Activated CD4-positive, alpha-beta T cell treated with anti-CD3 and anti-CD28 coated beads for 36 hours (primary cell): Measurements from ENCODE around the gene RENBP. TPM values are rescaled to one million over a fixed set of nuclear protein-coding genes. Genes with fewer than 3 reads are reported as not detected.

Experiments
- ATAC-seq: fragments of 200-7000 bp; cut with Tn5 transposase; one replicate; pipeline ENCODE4 v1.10.0; 2021; ENCODE audit warnings: mild to moderate bottlenecking, moderate library complexity
- CTCF ChIA-PET: fragments of 350-600 bp; sonication (Branson Sonifier 250); formaldehyde crosslinking; loops from one replicate; lab custom pipeline; 2021; ENCODE audit warnings: antibody characterized with exemption; lab: Charles Lee
- POLR2A ChIA-PET: fragments of 350-600 bp; sonication (Branson Sonifier 250); formaldehyde crosslinking; loops from one replicate; lab custom pipeline; 2021; ENCODE audit warnings: antibody characterized with exemption, inconsistent platforms; lab: Charles Lee
- DNase-seq: peaks from one replicate; pipeline ENCODE4 v3.0.0-alpha.2; 2020
- H3K27ac Mint-ChIP-seq: one replicate; pipeline ENCODE4 v1.8.0; 2021; ENCODE audit warnings: mixed read lengths
- H3K27me3 Mint-ChIP-seq: one replicate; pipeline ENCODE4 v1.8.0; 2021; ENCODE audit warnings: mixed read lengths
- H3K36me3 Mint-ChIP-seq: one replicate; pipeline ENCODE4 v1.8.0; 2021; ENCODE audit warnings: low read depth, mixed read lengths
- H3K4me1 Mint-ChIP-seq: one replicate; pipeline ENCODE4 v1.8.0; 2021; ENCODE audit warnings: mixed read lengths
- H3K4me3 Mint-ChIP-seq: one replicate; pipeline ENCODE4 v1.8.0; 2021; ENCODE audit warnings: mild to moderate bottlenecking, moderate library complexity, mixed read lengths
- H3K9me3 Mint-ChIP-seq: one replicate; pipeline ENCODE4 v1.8.0; 2021; ENCODE audit warnings: low read depth, mixed read lengths
- intact Hi-C, 2 experiments: fragments of 100-400 bp; cut with DNase I in 1 of 2; cut with micrococcal nuclease in 1 of 2; formaldehyde crosslinking; loops; one replicate each; pipeline versions ENCODE4 v1.14.2 to v1.15.1; 2022 to 2024; cut with DNase I, micrococcal nuclease
- total RNA-seq, 2 experiments: library from RNA; stranded (reverse); gene quantifications; one replicate each; pipeline ENCODE4 v1.2.3, GENCODE V29; 2021

The RENBP gene
- total RNA-seq, 2 experiments from 2014 or later = 6.0 to 8.1 TPM

- Mint-ChIP-seq H3K36me3 (peaks cover 19% of the 10 kb centered on the region), H3K4me1 (peaks cover 15% of the 10 kb centered on the region), H3K4me3 (no peak overlapping the region), H3K9me3 (no peaks in the 10 kb centered on the region), H3K27ac (no peak overlapping the region), H3K27me3 (no peaks in the 10 kb centered on the region)
- CTCF ChIA-PET = interaction anchor here (0.7 to 2.4 kb wide), 7 partner anchors 10 to 26 kb away, joined by 3 to 19 read pairs (median 8); partner anchors contain the start of gene NAA10
- POLR2A ChIA-PET = interaction anchor here (1.3 kb wide), 1 partner anchor 15 kb away, joined by 3 read pairs; no protein-coding TSS in a partner anchor
- intact Hi-C loops = loop anchor here in 1 of 2 experiments (5.0 kb wide), 1 partner anchor 184 kb away; the partner anchor contains the start of gene PLXNB3
- no peak for ATAC-seq
- DNase-seq = no peak
These were observed 1.8 kb upstream of the RENBP start for GRCh38 chrX:153945956-153946943.

- Mint-ChIP-seq H3K27me3 (no peaks in the 10 kb centered on the region), H3K9me3 (no peaks in the 10 kb centered on the region), H3K4me3 (peak overlapping the region; percentile 75), H3K4me1 (peaks cover 19% of the 10 kb centered on the region), H3K36me3 (peaks cover 8% of the 10 kb centered on the region), H3K27ac (no peak overlapping the region)
- CTCF ChIA-PET = interaction anchor here (0.6 to 1.9 kb wide), 3 partner anchors 16 to 657 kb away, joined by 3 to 12 read pairs (median 3); no protein-coding TSS in a partner anchor
- ATAC-seq (no peak), DNase-seq (no peak)
- POLR2A ChIA-PET = no interaction called here
- intact Hi-C loops = loop anchor here in 1 of 2 experiments (5.0 kb wide), 1 partner anchor 182 kb away; the partner anchor contains the start of gene PLXNB3
These were observed 332 bp upstream of the RENBP start for GRCh38 chrX:153944800-153945150.

- Mint-ChIP-seq H3K27ac (peak overlapping the region; percentile 82), H3K4me3 (peak overlapping the region; percentile 64), H3K4me1 (peaks cover 12% of the 10 kb centered on the region), H3K9me3 (no peaks in the 10 kb centered on the region), H3K36me3 (no peaks in the 10 kb centered on the region), H3K27me3 (no peaks in the 10 kb centered on the region)
- CTCF ChIA-PET = interaction anchor here (2.3 kb wide), 1 partner anchor 8 kb away, joined by 12 read pairs; no protein-coding TSS in a partner anchor
- POLR2A ChIA-PET = no interaction called here
- DNase-seq (no peak), ATAC-seq (no peak)
- intact Hi-C loops = no loop called here
These were observed 2.8 kb downstream of the RENBP start for GRCh38 chrX:153941336-153942252.

GRCh38 chrX:153939573-153939972, 4.9 kb downstream of the RENBP start:
- H3K27ac Mint-ChIP-seq = no peak overlapping the region
- H3K4me3 Mint-ChIP-seq = peak overlapping the region; percentile 36
- ATAC-seq (no peak), DNase-seq (no peak)
- intact Hi-C loops = no loop called here
- CTCF ChIA-PET = interaction anchor here (0.6 to 2.3 kb wide), 3 partner anchors 10 to 176 kb away, joined by 3 to 12 read pairs (median 3); no protein-coding TSS in a partner anchor
- H3K9me3 Mint-ChIP-seq = no peaks in the 10 kb centered on the region
- POLR2A ChIA-PET = no interaction called here
- H3K36me3 Mint-ChIP-seq = no peaks in the 10 kb centered on the region
- H3K27me3 Mint-ChIP-seq = no peaks in the 10 kb centered on the region
- H3K4me1 Mint-ChIP-seq = peaks cover 12% of the 10 kb centered on the region

GRCh38 chrX:153938226-153938786, 6.1 kb downstream of the RENBP start:
- ATAC-seq = no peak
- CTCF ChIA-PET = interaction anchor here (0.6 to 1.5 kb wide), 2 partner anchors 8 to 199 kb away, joined by 3 to 8 read pairs; no protein-coding TSS in a partner anchor
- intact Hi-C loops = no loop called here
- H3K9me3 Mint-ChIP-seq = no peaks in the 10 kb centered on the region
- no peak overlapping the region for H3K4me3 Mint-ChIP-seq
- no peaks in the 10 kb centered on the region for H3K36me3 Mint-ChIP-seq
- no peaks in the 10 kb centered on the region for H3K27me3 Mint-ChIP-seq
- DNase-seq = no peak
- H3K4me1 Mint-ChIP-seq = peaks cover 14% of the 10 kb centered on the region
- POLR2A ChIA-PET = interaction anchor here (0.6 kb wide), 1 partner anchor 139 kb away, joined by 5 read pairs; no protein-coding TSS in a partner anchor
- no peak overlapping the region for H3K27ac Mint-ChIP-seq

GRCh38 chrX:153937056-153937455, 7.4 kb downstream of the RENBP start:
- ChIA-PET POLR2A (interaction anchor here (0.7 kb wide), 1 partner anchor 14 kb away, joined by 4 read pairs; no protein-coding TSS in a partner anchor), CTCF (no interaction called here)
- intact Hi-C loops = no loop called here

GRCh38 chrX:153935326-153935851, 9.1 kb downstream of the RENBP start:
- POLR2A ChIA-PET = interaction anchor here (1.2 kb wide), 1 partner anchor 9 kb away, joined by 5 read pairs; no protein-coding TSS in a partner anchor
- CTCF ChIA-PET = interaction anchor here (1.1 to 2.5 kb wide), 4 partner anchors 10 to 54 kb away, joined by 4 to 8 read pairs (median 6); partner anchors contain the start of gene ARHGAP4
- intact Hi-C loops = loop anchor here in 1 of 2 experiments (1.0 kb wide), 1 partner anchor 12 kb away; no protein-coding TSS in a partner anchor
- H3K9me3 Mint-ChIP-seq = no peaks in the 10 kb centered on the region
- ATAC-seq (no peak), DNase-seq (no peak)
- H3K27me3 Mint-ChIP-seq = no peaks in the 10 kb centered on the region
- H3K4me3 Mint-ChIP-seq = peak overlapping the region; percentile 68
- peaks cover 5% of the 10 kb centered on the region for H3K36me3 Mint-ChIP-seq
- peak overlapping the region; percentile 42 for H3K27ac Mint-ChIP-seq
- H3K4me1 Mint-ChIP-seq = peaks cover 21% of the 10 kb centered on the region

More at GRCh38 chrX:153937056-153937455, 7.4 kb downstream of the RENBP start:
- no peaks in the 10 kb centered on the region for H3K27me3 Mint-ChIP-seq
- DNase-seq (no peak), ATAC-seq (no peak)
- H3K4me1 Mint-ChIP-seq = peaks cover 16% of the 10 kb centered on the region
- H3K9me3 Mint-ChIP-seq = no peaks in the 10 kb centered on the region
- H3K4me3 Mint-ChIP-seq = no peak overlapping the region
- H3K36me3 Mint-ChIP-seq = no peaks in the 10 kb centered on the region
- H3K27ac Mint-ChIP-seq = no peak overlapping the region

- CTCF ChIA-PET = interaction anchor here (0.9 to 2.5 kb wide), 4 partner anchors 9 to 55 kb away, joined by 3 to 8 read pairs (median 6); partner anchors contain the start of gene ARHGAP4
These were observed 9.6 kb downstream of the RENBP start, which contains the start of gene NAA10 for GRCh38 chrX:153934762-153935325. Gene NAA10, minus strand, starts transcription at chrX:153935037. Its CDS starts 133 bp downstream, at chrX:153934904.

GRCh38 chrX:153934148-153934761, 10.2 kb downstream of the RENBP start:
- H3K9me3 Mint-ChIP-seq = no peaks in the 10 kb centered on the region
- H3K4me3 Mint-ChIP-seq = peak overlapping the region; percentile 81
- H3K27me3 Mint-ChIP-seq = no peaks in the 10 kb centered on the region
- ATAC-seq (no peak), DNase-seq (no peak)
- peaks cover 21% of the 10 kb centered on the region for H3K4me1 Mint-ChIP-seq
- ChIA-PET POLR2A (interaction anchor here (0.6 to 1.2 kb wide), 2 partner anchors 8 to 141 kb away, joined by 3 to 5 read pairs; no protein-coding TSS in a partner anchor), CTCF (interaction anchor here (0.9 to 2.5 kb wide), 5 partner anchors 9 to 55 kb away, joined by 3 to 8 read pairs (median 5); partner anchors contain the start of gene ARHGAP4)
- peaks cover 5% of the 10 kb centered on the region for H3K36me3 Mint-ChIP-seq
- intact Hi-C loops = no loop called here
- H3K27ac Mint-ChIP-seq = peak overlapping the region; percentile 51

More at GRCh38 chrX:153934762-153935325, 9.6 kb downstream of the RENBP start, which contains the start of gene NAA10:
- ATAC-seq = peak; percentile 85
- intact Hi-C loops = loop anchor here in 1 of 2 experiments (1.0 kb wide), 1 partner anchor 12 kb away; no protein-coding TSS in a partner anchor
- Mint-ChIP-seq H3K4me3 (peak within 1 kb of the TSS; percentile 81), H3K27me3 (no peaks in the 10 kb centered on the region), H3K27ac (peak within 1 kb of the TSS; percentile 51), H3K4me1 (peaks cover 19% of the 10 kb centered on the region), H3K9me3 (no peaks in the 10 kb centered on the region), H3K36me3 (peaks cover 5% of the 10 kb centered on the region)
- POLR2A ChIA-PET = interaction anchor here (1.2 kb wide), 1 partner anchor 8 kb away, joined by 5 read pairs; no protein-coding TSS in a partner anchor
- DNase-seq = peak; percentile 76
